Activated T-cell treated with anti-CD3 and anti-CD28 coated beads, Interleukin-2, amount 50 U/mL, for 48 hours (primary cell): ENCODE data around the gene NUDCD3.
"Not testable (repeated sequence)": the region's sequence is repeated elsewhere in the genome, so short reads cannot be mapped to it uniquely, and the experiment has no call there.

Experiments used
- DNase-seq, 2 experiments: peaks; one replicate each; pipeline ENCODE4 v3.0.0-alpha.2; 2020

Gene NUDCD3

DNA sequence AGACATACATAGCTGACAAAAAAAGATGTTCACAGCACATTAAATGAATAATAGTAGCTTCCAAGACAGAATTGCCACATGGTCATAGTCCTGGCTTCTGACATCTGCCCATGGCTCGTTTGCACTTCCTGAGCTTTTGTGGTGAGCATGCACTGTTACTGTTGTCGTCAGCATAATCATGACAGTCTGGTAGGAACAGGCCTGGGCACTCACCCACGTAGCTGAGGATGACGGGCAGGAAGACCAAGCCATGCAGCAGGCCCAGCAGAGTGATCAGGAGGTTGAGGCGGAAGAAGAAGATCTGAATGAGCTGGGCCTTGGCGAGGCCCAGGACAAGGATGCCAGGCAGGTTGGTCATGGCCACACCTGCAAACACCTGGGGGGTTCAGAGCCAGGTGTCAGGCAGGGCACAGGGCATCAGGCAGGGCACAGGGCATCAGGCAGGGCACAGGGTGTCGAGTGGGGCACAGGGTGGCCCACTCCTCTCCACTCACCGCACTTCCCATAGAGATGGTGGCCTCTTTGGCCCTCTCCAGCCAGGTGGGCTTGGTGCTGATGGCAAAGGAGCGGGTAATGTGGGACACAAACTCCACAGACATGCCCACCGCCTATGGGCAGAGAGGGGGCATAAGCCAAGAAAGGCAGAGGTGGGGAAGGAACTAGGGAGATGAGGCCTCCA, 25.3 kb upstream of the NUDCD3 start:
- DNase-seq, result no peak

DNA sequence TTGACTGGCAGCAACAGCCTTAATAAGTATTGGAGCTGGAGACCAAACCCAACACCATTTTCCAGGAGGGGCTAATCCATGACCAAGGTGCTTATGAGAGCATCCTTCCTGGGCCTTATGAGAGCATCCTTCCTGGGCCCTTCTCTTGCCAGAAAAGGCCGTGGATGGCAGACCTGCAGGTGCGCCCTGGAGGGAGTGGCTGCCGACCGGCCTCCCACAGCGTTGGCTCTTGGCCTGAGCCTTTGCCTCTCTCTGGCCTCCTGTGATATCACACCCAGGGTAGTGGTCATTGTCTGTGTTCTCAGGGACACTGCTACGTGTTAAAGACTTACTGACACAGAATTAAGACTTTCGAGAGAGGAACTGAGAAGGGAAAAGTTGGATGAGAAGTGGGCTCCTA, 22.3 kb upstream of the NUDCD3 start:
- DNase-seq, result no peak

GRCh38 chr7:44511863-44512468, 21.5 kb upstream of the NUDCD3 start:
- DNase-seq, result no peak

GRCh38 chr7:44511236-44511635, 20.8 kb upstream of the NUDCD3 start:
- no peak for DNase-seq

DNA sequence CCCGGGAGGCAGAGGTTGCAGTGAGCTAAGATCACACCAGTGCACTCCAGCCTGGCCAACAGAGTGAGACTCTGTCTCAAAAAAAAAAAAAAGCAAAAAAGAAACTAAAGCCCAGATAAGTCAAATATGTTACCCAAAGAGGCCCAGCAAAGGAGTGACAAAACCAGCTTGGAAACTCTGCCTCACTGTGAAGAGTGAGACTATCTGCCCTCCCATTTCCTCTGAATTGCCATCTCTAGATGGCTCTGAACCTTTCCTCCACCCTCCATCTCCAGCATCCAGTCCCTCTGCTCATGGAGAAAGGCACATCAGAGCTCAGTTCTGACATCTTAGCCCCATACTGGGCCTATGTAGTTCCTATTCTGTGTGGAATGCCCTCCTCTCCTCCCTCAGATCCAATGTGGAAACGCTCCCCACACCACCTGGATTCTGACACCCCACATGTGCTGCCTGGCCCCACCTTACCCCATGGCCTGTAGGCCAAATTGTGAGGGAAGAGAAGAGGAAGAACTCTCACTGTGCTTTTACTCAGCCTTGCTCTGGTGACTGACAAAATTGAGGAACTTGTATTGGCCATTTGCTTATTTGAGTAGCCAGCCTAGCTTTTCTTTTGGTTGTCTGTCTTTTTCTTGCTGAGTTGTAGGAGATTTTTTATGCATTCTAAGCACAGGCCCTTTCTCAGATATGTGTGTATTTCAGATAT, 18.0 kb upstream of the NUDCD3 start:
- DNase-seq, result no peak

- not testable (repeated sequence) for DNase-seq
Observed at GRCh38 chr7:44506592-44507288, 16.3 kb upstream of the NUDCD3 start.

DNA sequence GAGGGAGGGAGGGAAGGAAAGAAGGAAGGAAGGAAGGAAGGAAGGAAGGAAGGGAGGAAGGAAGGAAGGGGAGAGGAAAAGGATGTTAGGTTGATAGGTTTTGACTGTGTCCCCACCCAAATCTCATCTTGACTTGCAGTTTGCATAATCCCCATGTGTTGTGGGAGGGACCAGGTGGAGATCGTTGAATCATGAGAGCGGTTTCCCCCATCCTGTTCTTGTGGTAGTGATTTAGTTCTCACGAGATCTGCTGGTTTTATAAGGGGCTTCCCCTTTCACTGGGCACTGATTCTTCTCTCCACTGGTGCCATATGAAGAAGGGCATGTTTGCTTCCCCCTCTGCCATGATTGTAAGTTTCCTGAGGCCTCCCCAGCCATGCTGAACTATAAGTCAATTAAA, 15.1 kb upstream of the NUDCD3 start:
- no peak for DNase-seq

DNA sequence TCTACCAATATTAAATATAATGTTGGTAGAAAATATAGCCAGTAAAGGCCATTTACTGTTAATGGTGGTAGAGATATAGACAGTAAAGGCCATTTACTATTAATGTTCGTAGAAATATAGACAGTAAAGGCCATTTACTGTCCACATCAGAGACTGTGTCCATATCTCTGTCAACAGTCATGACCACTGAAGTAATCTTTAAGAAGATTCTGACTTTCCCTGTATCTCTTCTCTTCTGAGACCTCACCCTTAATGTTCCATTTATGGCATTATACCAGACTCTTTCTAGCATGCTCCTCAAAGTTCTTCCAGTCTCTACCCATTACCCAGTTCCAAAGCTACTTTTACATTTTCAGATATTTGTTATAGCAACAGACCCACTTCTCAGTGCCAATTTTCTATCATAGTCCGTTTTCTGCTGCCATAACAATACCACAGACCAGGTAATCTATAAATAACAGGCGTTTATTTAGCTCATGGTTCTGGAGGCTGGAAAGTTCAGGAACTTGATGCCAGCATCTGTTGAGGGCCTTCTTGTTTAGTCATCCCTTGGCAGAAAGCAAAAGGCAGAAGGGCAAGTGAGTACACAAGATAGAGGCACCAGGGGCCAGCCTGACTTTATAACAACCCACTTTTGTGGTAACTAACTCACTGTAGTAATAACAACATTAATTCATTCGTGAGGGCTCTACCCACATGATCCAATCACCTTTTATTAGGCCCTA, 7.9 kb upstream of the NUDCD3 start:
- no peak for DNase-seq

GRCh38 chr7:44497155-44498027, 6.9 kb upstream of the NUDCD3 start:
- no peak for DNase-seq

DNA sequence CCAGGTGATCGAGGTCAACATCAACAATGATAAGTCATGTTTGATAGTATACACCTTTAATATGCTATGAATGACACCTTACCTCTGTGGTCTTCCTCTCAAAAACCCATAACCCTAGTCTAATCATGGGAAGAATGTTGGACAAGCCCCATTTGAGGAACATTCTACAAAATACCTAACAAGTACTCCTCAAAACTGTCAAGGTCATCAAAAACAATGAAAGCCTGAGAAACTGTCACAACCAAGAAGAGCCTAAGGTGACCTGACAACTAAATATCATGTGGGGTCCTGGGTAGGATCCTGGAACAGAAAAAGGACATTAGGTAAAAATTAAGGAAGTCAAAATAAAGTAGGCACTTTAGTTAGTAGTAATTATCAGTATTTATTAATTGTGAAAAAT, 5.9 kb upstream of the NUDCD3 start:
- DNase-seq, result no peak

DNA sequence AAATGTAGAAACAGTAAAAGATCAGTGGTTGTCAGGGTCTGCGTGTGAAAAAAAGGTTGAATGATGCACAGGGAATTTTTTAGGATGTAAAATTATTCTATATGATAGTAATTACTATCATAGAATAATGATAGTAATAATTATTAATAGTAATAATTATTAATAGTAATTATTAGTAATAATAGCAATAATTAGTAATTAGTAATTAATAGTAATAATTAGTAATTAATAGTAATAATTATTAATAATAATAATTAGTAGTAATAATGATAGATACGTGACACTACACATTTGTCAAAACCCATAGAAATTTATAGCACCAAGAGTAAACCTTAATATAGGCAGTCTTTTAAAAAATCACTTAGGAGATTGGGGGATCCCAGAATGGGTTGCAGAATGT, 4.5 kb upstream of the NUDCD3 start:
- DNase-seq, result no peak

- no peak for DNase-seq
Observed at GRCh38 chr7:44491229-44491628, 771 bp upstream of the NUDCD3 start.

DNA sequence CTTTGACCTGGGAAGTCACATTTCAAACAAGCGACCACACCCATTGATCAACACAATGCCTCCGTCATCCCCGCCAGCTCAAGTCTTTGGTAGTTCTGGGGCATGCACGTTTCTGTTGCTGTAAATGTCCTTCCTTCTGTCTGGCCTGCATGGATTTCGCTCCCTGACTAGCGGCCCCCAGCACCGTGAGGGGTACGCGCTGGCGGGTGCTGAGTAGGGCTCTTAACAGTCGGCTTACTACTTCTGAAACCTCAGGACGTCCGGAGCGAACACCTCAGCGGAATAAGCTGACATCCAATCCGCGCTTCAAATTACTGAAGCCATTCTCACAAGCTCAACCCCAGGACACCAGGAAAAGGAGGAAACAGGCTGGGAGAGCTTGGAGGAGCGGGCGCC, 505 bp downstream of the NUDCD3 start:
- no peak for DNase-seq

DNA sequence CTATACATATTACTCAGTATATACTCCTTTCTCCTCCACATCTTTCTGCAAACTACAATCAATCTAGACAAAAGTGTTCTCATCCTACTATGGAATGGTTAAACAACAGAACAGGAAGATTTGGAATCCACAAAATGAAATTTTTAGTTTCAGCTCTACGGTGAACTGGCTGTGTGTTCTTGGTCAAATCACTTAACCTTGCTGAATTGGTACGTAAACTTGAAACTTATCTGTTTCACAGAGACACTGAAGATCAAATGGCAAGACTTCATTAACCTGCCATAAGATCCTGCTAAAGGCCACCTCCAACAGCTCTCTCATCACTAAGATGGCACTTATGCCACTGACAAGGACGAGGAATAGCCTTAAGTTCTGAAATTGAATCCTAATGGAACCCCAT, 1.5 kb downstream of the NUDCD3 start:
- no peak for DNase-seq

- DNase-seq, result no peak
Observed at GRCh38 chr7:44486693-44487092, 3.8 kb downstream of the NUDCD3 start.

DNA sequence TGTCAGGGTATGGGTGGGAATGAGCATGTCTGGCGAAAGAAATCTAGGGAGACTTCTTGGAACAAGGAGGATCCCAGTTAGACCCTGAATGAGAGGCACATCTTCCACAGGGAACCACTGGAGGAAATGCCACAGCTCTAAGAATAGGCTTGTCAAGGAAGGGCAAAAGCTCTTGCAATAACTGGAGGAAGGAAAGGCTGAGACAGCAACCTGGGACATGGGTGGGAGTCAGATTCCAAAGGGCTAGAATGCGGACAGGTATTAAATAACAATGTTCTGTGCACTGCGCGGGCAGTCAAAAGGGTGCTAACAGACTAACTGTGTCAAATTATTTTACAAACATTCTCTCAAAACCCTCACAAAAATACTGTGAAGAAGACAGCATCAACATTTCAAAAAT, 4.5 kb downstream of the NUDCD3 start:
- DNase-seq, result no peak

GRCh38 chr7:44484482-44485313, 5.8 kb downstream of the NUDCD3 start:
- no peak for DNase-seq

DNA sequence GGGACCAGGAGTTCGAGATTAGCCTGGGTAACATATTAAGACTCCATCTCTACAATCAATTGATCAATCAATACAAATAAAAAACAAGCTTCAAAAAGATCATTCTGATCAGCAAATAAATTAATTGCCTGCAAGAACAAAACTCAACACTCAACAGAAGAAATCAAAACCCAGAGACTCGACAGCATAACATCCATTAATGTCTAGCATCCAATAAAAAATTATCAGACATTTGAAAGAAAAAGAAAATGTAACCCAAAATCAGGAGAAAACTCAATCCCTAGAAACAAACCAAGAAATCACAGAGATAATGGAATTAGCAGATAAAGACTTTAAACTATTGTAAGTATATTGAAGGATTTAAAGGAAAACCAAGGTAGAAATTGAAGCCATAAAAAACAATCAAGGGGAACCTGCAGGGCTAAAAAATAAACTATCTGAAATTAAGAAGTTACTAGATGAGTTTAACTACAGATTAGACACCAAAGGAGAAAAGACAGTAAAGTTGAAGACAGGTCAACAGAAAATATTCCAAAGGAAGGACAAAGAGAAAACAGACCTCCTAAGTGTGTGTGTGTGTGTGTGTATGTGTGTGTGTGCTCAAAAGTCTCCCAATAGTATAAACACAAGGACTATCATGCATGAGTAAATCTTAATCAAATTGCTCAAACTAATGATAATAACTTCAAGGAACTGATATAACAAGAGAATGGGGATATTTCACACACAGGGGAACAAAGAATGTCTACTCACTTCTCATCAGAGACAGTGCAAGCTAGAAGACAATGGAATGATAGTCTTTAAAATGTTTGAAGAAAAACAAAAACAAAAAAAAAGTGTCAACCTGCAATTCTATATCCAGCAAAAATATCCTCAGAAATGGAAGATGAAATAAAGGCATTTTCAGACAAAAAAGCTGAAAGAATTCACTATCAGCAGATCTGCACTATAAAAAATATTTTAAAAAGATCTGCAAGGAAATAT, 7.7 kb downstream of the NUDCD3 start:
- no peak for DNase-seq

DNA sequence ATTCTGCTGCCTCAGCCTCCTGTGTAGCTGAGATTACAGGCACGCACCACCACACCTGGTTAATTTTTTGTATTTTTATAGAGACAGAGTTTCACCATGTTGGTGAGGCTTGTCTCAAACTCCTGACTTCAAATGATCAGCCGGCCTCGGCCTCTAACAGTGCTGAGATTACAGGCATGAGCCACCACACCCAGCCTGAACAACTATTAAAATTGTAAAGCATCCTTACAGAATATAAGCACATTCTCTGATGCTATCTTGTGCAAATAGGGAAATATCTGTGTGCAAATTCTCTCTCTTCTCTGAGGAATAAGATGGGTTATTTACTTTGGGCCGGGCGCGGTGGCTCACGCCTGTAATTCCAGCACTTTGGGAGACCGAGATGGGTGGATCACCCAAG, 12.5 kb downstream of the NUDCD3 start:
- no peak for DNase-seq
